Right lobe of liver (tissue), 6 donors: Measurements from ENCODE around the gene RASGRP3. TPM values are rescaled to one million over a fixed set of nuclear protein-coding genes. Genes with fewer than 3 reads are reported as not detected.

Experiments used
- ATAC-seq, 4 donors: fragments of 200-7000 bp; cut with Tn5 transposase; one replicate each; pipeline ENCODE4 v1.9.1; 2020; ENCODE audit warnings: mild to moderate bottlenecking in 4 of 4, moderate library complexity in 4 of 4
- DNase-seq, 3 donors: peaks; one replicate each; pipeline ENCODE4 v3.0.0-alpha.2; 2020
- H3K27ac ChIP-seq, 3 donors: fragments of 200-600 bp; one replicate each; pipeline ENCODE4 v1.8.0; 2022
- H3K27me3 ChIP-seq, 2 donors: fragments of 200-600 bp; one replicate each; pipeline ENCODE4 v1.8.0; 2022
- H3K36me3 ChIP-seq, 4 donors: fragments of 200-600 bp; sonication (generic) in 1 of 4; one replicate each; pipeline versions ENCODE4 v1.5.1 to v1.8.0; 2017 to 2022; ENCODE audit warnings: control low read depth in 1 of 4
- H3K4me1 ChIP-seq, 4 donors: fragments of 200-600 bp; sonication (generic) in 1 of 4; one replicate each; pipeline versions ENCODE4 v1.5.1 to v1.8.0; 2017 to 2022; ENCODE audit warnings: control low read depth in 1 of 4
- H3K4me3 ChIP-seq, 3 donors: fragments of 200-600 bp; one replicate each; pipeline ENCODE4 v1.8.0; 2022
- H3K9me3 ChIP-seq, 4 donors: fragments of 200-600 bp; sonication (generic) in 1 of 4; one replicate each; pipeline versions ENCODE4 v1.5.1 to v1.8.0; 2017 to 2022; ENCODE audit warnings: control low read depth in 1 of 4
- CTCF ChIP-seq, 4 donors: fragments of 200-600 bp in 3 of 4; fragments of 450-650 bp in 1 of 4; IDR thresholded peaks; one replicate each; pipeline versions ENCODE4 v1.5.1 to v1.8.0; 2016 to 2022; ENCODE audit warnings: antibody characterized with exemption in 4 of 4, mild to moderate bottlenecking in 2 of 4
- POLR2A ChIP-seq: fragments of 450-650 bp; IDR thresholded peaks from one replicate; pipeline ENCODE4 v1.6.1; 2017; ENCODE audit warnings: antibody characterized with exemption, mild to moderate bottlenecking
- WGBS: methylation state at CpG from one replicate; pipeline ENCODE4 v1.1.6; 2018; ENCODE audit warnings: low coverage, low lambda C conversion rate; ENCODE audit not compliant: insufficient coverage; ENCODE audit errors: missing lambda C conversion rate; 5-methylcytosine and 5-hydroxymethylcytosine counted together
- intact Hi-C, 2 donors: fragments of 100-400 bp; cut with DNase I; formaldehyde crosslinking; loops; one replicate each; pipeline versions ENCODE4 v1.11.2 to v1.14.1; 2022
- total RNA-seq, 6 experiments: library from RNA; depleted of rRNA in 2 of 6; stranded (reverse); fragments of >200 nt in 2 of 6; fragmentation: NEBNext Ultra II Directional in 3 of 6; extraction: Animal tissue kit (Norgen Biotek cat#: 25700) in 3 of 6; gene quantifications; one replicate each; pipeline versions ENCODE4 v1.1.0 to v1.2.4, GENCODE V29; 2016 to 2023
- donor health status: DM: no; HTN: yes; CAD: no.
- donor health status: DM: no; HTN: no; CAD: no.
- donor health status: DM: no; HTN: no; CAD: no.
- donor health status: DM: no; HTN: yes; CAD: no.
- donor health status: DM: no; HTN: yes; CAD: no.

Gene RASGRP3
- total RNA-seq, 6 experiments from 2014 or later: 3.0 to 11.5 (median 5.0) TPM

- H3K27ac ChIP-seq: no peak overlapping the region
- WGBS: 100% methylated on average over 1 of the region's 1 CpG
- intact Hi-C loops: no loop called here
- H3K9me3 ChIP-seq: no peaks in the 10 kb centered on the region
- H3K27me3 ChIP-seq: no peaks in the 10 kb centered on the region
- TF ChIP-seq POLR2A (no peak), CTCF (IDR thresholded peaks at IDR 0.05) (no peak)
- DNase-seq (no peak), ATAC-seq (no peak)
- H3K4me3 ChIP-seq: no peak overlapping the region
- H3K4me1 ChIP-seq: no peaks in the 10 kb centered on the region
- no peaks in the 10 kb centered on the region for H3K36me3 ChIP-seq
Measured at GRCh38 chr2:33511141-33511540, 34.7 kb downstream of the RASGRP3 start.

GRCh38 chr2:33512112-33512511, 35.7 kb downstream of the RASGRP3 start:
- H3K4me1 ChIP-seq: no peaks in the 10 kb centered on the region
- no peaks in the 10 kb centered on the region for H3K9me3 ChIP-seq
- H3K27me3 ChIP-seq: no peaks in the 10 kb centered on the region
- DNase-seq: no peak
- TF ChIP-seq POLR2A (no peak), CTCF (IDR thresholded peaks at IDR 0.05) (no peak)
- 73% methylated on average over 5 of the region's 5 CpGs for WGBS
- intact Hi-C loops: no loop called here
- ATAC-seq: no peak
- H3K27ac ChIP-seq: no peak overlapping the region
- H3K4me3 ChIP-seq: no peak overlapping the region
- no peaks in the 10 kb centered on the region for H3K36me3 ChIP-seq

- Histone ChIP-seq H3K9me3 (no peaks in the 10 kb centered on the region), H3K36me3 (no peaks in the 10 kb centered on the region), H3K4me1 (no peaks in the 10 kb centered on the region), H3K27ac (no peak overlapping the region), H3K4me3 (no peak overlapping the region), H3K27me3 (no peaks in the 10 kb centered on the region)
- WGBS: 65% methylated on average over 3 of the region's 3 CpGs
- ATAC-seq (no peak), DNase-seq (no peak)
- no peak for TF ChIP-seq POLR2A
- TF ChIP-seq CTCF (IDR thresholded peaks at IDR 0.05): no peak
- intact Hi-C loops: no loop called here
Measured at GRCh38 chr2:33513480-33513879, 37.0 kb downstream of the RASGRP3 start.

GRCh38 chr2:33516456-33516995, 40.1 kb downstream of the RASGRP3 start:
- Histone ChIP-seq H3K27ac (no peak overlapping the region), H3K9me3 (no peaks in the 10 kb centered on the region), H3K4me3 (no peak overlapping the region), H3K36me3 (no peaks in the 10 kb centered on the region), H3K27me3 (no peaks in the 10 kb centered on the region), H3K4me1 (no peaks in the 10 kb centered on the region)
- ATAC-seq (no peak), DNase-seq (no peak)
- TF ChIP-seq CTCF (IDR thresholded peaks at IDR 0.05): no peak
- no peak for TF ChIP-seq POLR2A
- intact Hi-C loops: no loop called here
- WGBS: 89% methylated on average over 2 of the region's 2 CpGs

- intact Hi-C loops: no loop called here
- Histone ChIP-seq H3K9me3 (no peaks in the 10 kb centered on the region), H3K4me1 (no peaks in the 10 kb centered on the region), H3K4me3 (no peak overlapping the region), H3K27ac (no peak overlapping the region), H3K36me3 (no peaks in the 10 kb centered on the region), H3K27me3 (no peaks in the 10 kb centered on the region)
- TF ChIP-seq POLR2A: no peak
- no peak for TF ChIP-seq CTCF (IDR thresholded peaks at IDR 0.05)
- WGBS: 93% methylated on average over 2 of the region's 2 CpGs
- ATAC-seq (no peak), DNase-seq (no peak)
Measured at GRCh38 chr2:33518200-33518599, 41.8 kb downstream of the RASGRP3 start.
